Heart right ventricle (tissue), 16 donors: ENCODE measurements around the gene MAGEL2. TPM values are rescaled to one million over a fixed set of nuclear protein-coding genes. Genes with fewer than 3 reads are reported as not detected.

Source experiments
- ATAC-seq, 8 donors: fragments of 200-7000 bp; cut with Tn5 transposase; one replicate each; pipeline ENCODE4 v1.9.1; 2020; ENCODE audit warnings: mild to moderate bottlenecking in 8 of 8, moderate library complexity in 8 of 8, moderate number of reproducible peaks in 1 of 8
- DNase-seq, 2 donors: peaks; one replicate each; pipeline ENCODE4 v3.0.0-alpha.2; 2020
- H3K27ac ChIP-seq, 10 donors: fragments of 200-600 bp; sonication (generic) in 2 of 10; one replicate each; pipeline versions ENCODE4 v1.5.0 to v1.8.0; 2020 to 2022; ENCODE audit warnings: mild to moderate bottlenecking in 3 of 10
- H3K27me3 ChIP-seq, 7 donors: fragments of 200-600 bp; one replicate each; pipeline ENCODE4 v1.8.0; 2021 to 2022; ENCODE audit warnings: mild to moderate bottlenecking in 2 of 7
- H3K36me3 ChIP-seq, 9 donors: fragments of 200-600 bp; sonication (generic) in 1 of 9; one replicate each; pipeline versions ENCODE4 v1.5.0 to v1.8.0; 2020 to 2022; ENCODE audit warnings: mild to moderate bottlenecking in 2 of 9
- H3K4me1 ChIP-seq, 9 donors: fragments of 200-600 bp; sonication (generic) in 1 of 9; one replicate each; pipeline versions ENCODE4 v1.5.0 to v1.8.0; 2020 to 2022; ENCODE audit warnings: mild to moderate bottlenecking in 4 of 9
- H3K4me3 ChIP-seq, 10 donors: fragments of 200-600 bp; sonication (generic) in 2 of 10; one replicate each; pipeline versions ENCODE4 v1.5.0 to v1.8.0; 2020 to 2022; ENCODE audit warnings: mild to moderate bottlenecking in 7 of 10, moderate library complexity in 2 of 10
- H3K9me3 ChIP-seq, 11 donors: fragments of 200-600 bp in 10 of 11; sonication (generic) in 2 of 11; one replicate each; pipeline versions ENCODE4 v1.5.0 to v1.8.0; 2013 to 2022; ENCODE audit warnings: mild to moderate bottlenecking in 2 of 11, control low read depth in 1 of 11, moderate library complexity in 1 of 11
- CTCF ChIP-seq, 9 donors: fragments of 200-600 bp; sonication (generic) in 2 of 9; IDR thresholded peaks; one replicate each; pipeline versions ENCODE4 v1.5.0 to v1.8.0; 2021 to 2022; ENCODE audit warnings: antibody characterized with exemption in 9 of 9, mild to moderate bottlenecking in 5 of 9, moderate library complexity in 1 of 9
- whole genome bisulfite sequencing, 2 donors: extraction: QIAGEN DNeasy Blood & Tissue Kit; methylation state at CpG; one replicate each; pipeline ENCODE4 v1.1.7; 2013; ENCODE audit warnings: inconsistent platforms in 1 of 2; 5-methylcytosine and 5-hydroxymethylcytosine counted together
- intact Hi-C, 10 donors: fragments of 100-400 bp; cut with DNase I; formaldehyde crosslinking; loops; one replicate each; pipeline versions ENCODE4 v1.11.1 to v1.14.2; 2022
- long read RNA-seq, 3 donors: library from polyadenylated mRNA; unstranded; transcript quantifications; one replicate each; pipeline ENCODE4 v2.0.0, GENCODE V29; 2020 to 2021
- polyA plus RNA-seq, 2 donors: library from polyadenylated mRNA; stranded (reverse); fragments of 200-250 nt; gene quantifications; one replicate each; pipeline ENCODE4 v1.2.3, GENCODE V29; 2013
- total RNA-seq, 10 donors: library from RNA; stranded (reverse); fragmentation: NEBNext Ultra II Directional in 3 of 10; extraction: Animal tissue kit (Norgen Biotek cat#: 25700) in 3 of 10; gene quantifications; one replicate each; pipeline versions ENCODE4 v1.2.1 to v1.2.4, GENCODE V29; 2021 to 2023
- donor health status: Arrhythmogenic right ventricular cardiomyopathy.
- donor health status: ischemic (EF 13 %, LVEDD 7.1; RV severe dilation, severe dysfunction).
- donor health status: healthy with polysubstance abuse.
- donor health status: DM: no; HTN: yes; CAD: no.
- donor health status: DM: no; HTN: no; CAD: no.
- donor health status: ischemic (EF 25% LVEDD 6.9; RV normal size, moderate dysfunction).
- donor health status: ischemic (EF 25% LVEDD 5.7; RV mildly dilated, moderate dysfunction).
- donor health status: healthy.
- donor health status: DM: yes; HTN: yes; CAD: no.
- donor health status: Ischemic cardiomyopathy.
- donor health status: ischemic (EF 35%, LVEDD 5.7; RV mildly dilated, moderate dysfunction).
- donor health status: nonischemic (EF 11% LVEDD 7.7; RV severe dilation, severe dysfunction).
- donor health status: DM: yes; HTN: yes; CAD: no.
- donor health status: PGD.
- donor health status: ischemic (EF 29% LVEDD 5.4; RV normal size, mild dysfunction).
- donor health status: nonischemic (EF 23%, LVEDD 6.1; RV moderate dilation, normal function).

MAGEL2 gene
- total RNA-seq (under 1 TPM in 4 of 10 donors, not detected in 6; 0.07 to 0.11 (median 0.09) TPM), polyA plus RNA-seq (under 1 TPM in 1 of 2 donors, not detected in 1; 0.04 TPM)
- long read RNA-seq, donor 1, result 0 reads
- long read RNA-seq, donor 2, result 0 reads
- long read RNA-seq, donor 3, result 0 reads

- Histone ChIP-seq H3K27me3 (peaks cover 0 to 60% (median 32%) of the 10 kb centered on the region in 7 donors), H3K9me3 (no peaks in the 10 kb centered on the region), H3K36me3 (no peaks in the 10 kb centered on the region), H3K4me3 (peak within 1 kb of the TSS in 9 of 10 donors; percentile 14 to 45 (median 36)), H3K4me1 (peaks cover 0 to 3% (median 0%) of the 10 kb centered on the region in 9 donors), H3K27ac (no peak within 1 kb of the TSS)
- intact Hi-C loops, result loop anchor here in 6 of 10 donors (5.0 to 10.0 kb wide), 4 partner anchors 215 to 230 kb away; no protein-coding TSS in a partner anchor
- 45 to 51% methylated on average over 37 of the region's 37 CpGs for WGBS, 2 donors
- no peak for TF ChIP-seq CTCF (IDR thresholded peaks at IDR 0.05)
- peak in 5 of 8 donors; percentile 19 to 39 (median 21) for ATAC-seq
- no peak for DNase-seq
Observed at GRCh38 chr15:23647421-23648370, at the start of gene MAGEL2. MAGEL2 (minus strand) TSS chr15:23647867; CDS start chr15:23647742, 125 bp downstream.

GRCh38 chr15:23695282-23695681 lies 47.6 kb upstream of the MAGEL2 start:
- no peak for TF ChIP-seq CTCF (IDR thresholded peaks at IDR 0.05)
- no peaks in the 10 kb centered on the region for H3K27me3 ChIP-seq
- ATAC-seq (no peak), DNase-seq (no peak)
- intact Hi-C loops, result no loop called here
- no peak overlapping the region for H3K27ac ChIP-seq
- 61 to 66% methylated on average over 2 of the region's 2 CpGs for WGBS, 2 donors
- H3K9me3 ChIP-seq, result peaks cover 0 to 8% (median 0%) of the 10 kb centered on the region in 11 donors
- H3K4me1 ChIP-seq, result no peaks in the 10 kb centered on the region
- H3K36me3 ChIP-seq, result no peaks in the 10 kb centered on the region
- H3K4me3 ChIP-seq, result no peak overlapping the region

GRCh38 chr15:23694592-23694991 lies 46.9 kb upstream of the MAGEL2 start:
- no peak overlapping the region for H3K27ac ChIP-seq
- intact Hi-C loops, result no loop called here
- no peaks in the 10 kb centered on the region for H3K4me1 ChIP-seq
- H3K4me3 ChIP-seq, result no peak overlapping the region
- no peak for DNase-seq
- WGBS, 2 donors, result 90 to 91% methylated on average over 1 of the region's 1 CpG
- H3K9me3 ChIP-seq, result peaks cover 0 to 8% (median 0%) of the 10 kb centered on the region in 11 donors
- no peaks in the 10 kb centered on the region for H3K27me3 ChIP-seq
- no peaks in the 10 kb centered on the region for H3K36me3 ChIP-seq
- ATAC-seq, result no peak
- TF ChIP-seq CTCF (IDR thresholded peaks at IDR 0.05), result no peak

- Histone ChIP-seq H3K36me3 (no peaks in the 10 kb centered on the region), H3K4me1 (peaks cover 0 to 7% (median 0%) of the 10 kb centered on the region in 9 donors), H3K9me3 (peaks cover 0 to 7% (median 0%) of the 10 kb centered on the region in 11 donors), H3K27ac (no peak overlapping the region), H3K4me3 (no peak overlapping the region), H3K27me3 (no peaks in the 10 kb centered on the region)
- TF ChIP-seq CTCF (IDR thresholded peaks at IDR 0.05), result no peak
- 66 to 69% methylated on average over 5 of the region's 5 CpGs for WGBS, 2 donors
- DNase-seq, result peak; percentile 45 to 48
- peak; percentile 73 to 90 (median 84) for ATAC-seq
- intact Hi-C loops, result no loop called here
Observed at GRCh38 chr15:23690450-23690852, 42.8 kb upstream of the MAGEL2 start.
